WERI-Rb-1 (cell line): Measurements from ENCODE around the gene HOOK2.

Source experiments
- DNase-seq: peaks from one replicate; pipeline ENCODE4 v3.0.0-alpha.2; 2020
- H3K27ac ChIP-seq: fragments of 250-450 bp; sonication (Bioruptor Pico); 2 replicates; pipeline ENCODE4 v1.5.1; 2020; ENCODE audit warnings: mild to moderate bottlenecking, moderate library complexity
- H3K27me3 ChIP-seq: fragments of 250-450 bp; sonication (Bioruptor Pico); 2 replicates; pipeline ENCODE4 v1.5.1; 2021; ENCODE audit warnings: mild to moderate bottlenecking, low read depth, moderate library complexity; ENCODE audit not compliant: insufficient read depth, severe bottlenecking
- H3K36me3 ChIP-seq: fragments of 250-450 bp; sonication (Bioruptor Pico); 2 replicates; pipeline ENCODE4 v1.5.1; 2020; ENCODE audit warnings: mild to moderate bottlenecking, moderate library complexity
- H3K4me3 ChIP-seq: 2 replicates; pipeline ENCODE4 v1.5.1; 2011; ENCODE audit warnings: low read depth, mild to moderate bottlenecking, control low read depth, low read length
- H3K9me3 ChIP-seq: fragments of 250-450 bp; sonication (Bioruptor Pico); 2 replicates; pipeline ENCODE4 v1.5.1; 2021; ENCODE audit warnings: mild to moderate bottlenecking, moderate library complexity; ENCODE audit not compliant: severe bottlenecking
- TF ChIP-seq, protein P1 (sequence below): IDR thresholded peaks from 2 replicates; pipeline ENCODE4 v1.5.1; 2011; ENCODE audit warnings: low read depth, mild to moderate bottlenecking, control low read depth, inconsistent platforms, low read length

Gene HOOK2

DNA sequence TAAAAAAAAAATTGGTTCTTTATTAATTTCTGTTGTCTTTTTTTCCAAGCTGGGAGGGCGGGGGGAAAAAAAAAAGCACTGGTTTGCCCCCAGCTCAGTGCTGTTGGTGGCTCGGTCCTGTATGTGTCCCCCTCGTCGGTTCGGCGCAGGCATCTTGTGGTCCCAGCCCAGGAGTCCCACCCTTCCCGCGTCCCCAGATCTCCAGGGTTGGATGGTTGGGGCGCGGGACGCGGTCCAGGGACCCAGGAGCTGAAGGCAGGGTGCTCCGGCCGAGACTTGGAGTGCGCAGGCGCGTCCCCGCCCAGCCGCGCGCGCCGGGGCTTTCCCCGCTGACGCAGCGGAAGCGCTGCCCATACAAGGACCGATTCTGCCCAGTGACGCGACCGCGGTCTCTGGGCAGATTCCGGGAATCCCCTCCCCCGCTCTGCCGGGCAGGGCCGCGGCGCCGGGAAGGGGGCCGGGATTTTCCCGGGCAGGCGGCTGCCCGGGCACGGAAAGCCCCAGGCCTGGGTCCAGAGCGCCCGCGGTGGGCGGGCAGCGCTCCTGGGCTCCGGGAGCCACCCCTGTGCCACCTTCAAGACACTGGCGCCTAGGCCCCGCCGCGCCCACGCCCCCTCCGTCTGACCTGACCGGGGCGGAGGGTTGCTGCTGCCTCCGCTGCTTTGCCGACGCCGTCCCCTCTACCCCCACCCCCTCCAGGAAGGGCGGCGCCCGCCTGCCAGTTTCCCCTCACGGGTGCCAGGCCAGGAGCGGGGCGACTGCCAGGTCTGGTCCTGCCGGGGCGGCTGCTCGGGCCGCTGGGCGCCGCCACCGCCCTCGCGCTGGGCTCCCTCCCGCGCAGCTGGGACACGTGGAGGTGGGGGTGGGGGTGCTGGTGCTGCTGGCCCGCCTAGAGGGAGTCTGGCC, 18.2 kb upstream of the HOOK2 start:
- Histone ChIP-seq H3K27ac (peak overlapping the region; percentile 83), H3K9me3 (no peaks in the 10 kb centered on the region), H3K36me3 (peaks cover 12% of the 10 kb centered on the region), H3K27me3 (no peaks in the 10 kb centered on the region), H3K4me3 (peak overlapping the region; percentile 81)
- TF ChIP-seq, protein P1, sequence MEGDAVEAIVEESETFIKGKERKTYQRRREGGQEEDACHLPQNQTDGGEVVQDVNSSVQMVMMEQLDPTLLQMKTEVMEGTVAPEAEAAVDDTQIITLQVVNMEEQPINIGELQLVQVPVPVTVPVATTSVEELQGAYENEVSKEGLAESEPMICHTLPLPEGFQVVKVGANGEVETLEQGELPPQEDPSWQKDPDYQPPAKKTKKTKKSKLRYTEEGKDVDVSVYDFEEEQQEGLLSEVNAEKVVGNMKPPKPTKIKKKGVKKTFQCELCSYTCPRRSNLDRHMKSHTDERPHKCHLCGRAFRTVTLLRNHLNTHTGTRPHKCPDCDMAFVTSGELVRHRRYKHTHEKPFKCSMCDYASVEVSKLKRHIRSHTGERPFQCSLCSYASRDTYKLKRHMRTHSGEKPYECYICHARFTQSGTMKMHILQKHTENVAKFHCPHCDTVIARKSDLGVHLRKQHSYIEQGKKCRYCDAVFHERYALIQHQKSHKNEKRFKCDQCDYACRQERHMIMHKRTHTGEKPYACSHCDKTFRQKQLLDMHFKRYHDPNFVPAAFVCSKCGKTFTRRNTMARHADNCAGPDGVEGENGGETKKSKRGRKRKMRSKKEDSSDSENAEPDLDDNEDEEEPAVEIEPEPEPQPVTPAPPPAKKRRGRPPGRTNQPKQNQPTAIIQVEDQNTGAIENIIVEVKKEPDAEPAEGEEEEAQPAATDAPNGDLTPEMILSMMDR: no peak
- peak; percentile 89 for DNase-seq

DNA sequence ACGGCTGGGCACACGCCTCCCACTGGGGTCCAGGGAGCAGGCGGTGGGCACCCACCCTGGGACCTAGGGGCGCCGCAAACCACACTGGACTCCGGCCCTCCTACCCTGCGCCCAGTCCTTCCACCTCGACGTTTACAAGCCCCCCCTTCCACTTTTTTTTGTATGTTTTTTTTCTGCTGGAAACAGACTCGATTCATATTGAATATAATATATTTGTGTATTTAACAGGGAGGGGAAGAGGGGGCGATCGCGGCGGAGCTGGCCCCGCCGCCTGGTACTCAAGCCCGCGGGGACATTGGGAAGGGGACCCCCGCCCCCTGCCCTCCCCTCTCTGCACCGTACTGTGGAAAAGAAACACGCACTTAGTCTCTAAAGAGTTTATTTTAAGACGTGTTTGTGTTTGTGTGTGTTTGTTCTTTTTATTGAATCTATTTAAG, 17.5 kb upstream of the HOOK2 start:
- no peak for DNase-seq
- H3K9me3 ChIP-seq: no peaks in the 10 kb centered on the region
- peaks cover 5% of the 10 kb centered on the region for H3K36me3 ChIP-seq
- no peaks in the 10 kb centered on the region for H3K27me3 ChIP-seq
- peak overlapping the region; percentile 81 for H3K4me3 ChIP-seq
- TF ChIP-seq, protein P1: no peak
- H3K27ac ChIP-seq: peak overlapping the region; percentile 83

DNA sequence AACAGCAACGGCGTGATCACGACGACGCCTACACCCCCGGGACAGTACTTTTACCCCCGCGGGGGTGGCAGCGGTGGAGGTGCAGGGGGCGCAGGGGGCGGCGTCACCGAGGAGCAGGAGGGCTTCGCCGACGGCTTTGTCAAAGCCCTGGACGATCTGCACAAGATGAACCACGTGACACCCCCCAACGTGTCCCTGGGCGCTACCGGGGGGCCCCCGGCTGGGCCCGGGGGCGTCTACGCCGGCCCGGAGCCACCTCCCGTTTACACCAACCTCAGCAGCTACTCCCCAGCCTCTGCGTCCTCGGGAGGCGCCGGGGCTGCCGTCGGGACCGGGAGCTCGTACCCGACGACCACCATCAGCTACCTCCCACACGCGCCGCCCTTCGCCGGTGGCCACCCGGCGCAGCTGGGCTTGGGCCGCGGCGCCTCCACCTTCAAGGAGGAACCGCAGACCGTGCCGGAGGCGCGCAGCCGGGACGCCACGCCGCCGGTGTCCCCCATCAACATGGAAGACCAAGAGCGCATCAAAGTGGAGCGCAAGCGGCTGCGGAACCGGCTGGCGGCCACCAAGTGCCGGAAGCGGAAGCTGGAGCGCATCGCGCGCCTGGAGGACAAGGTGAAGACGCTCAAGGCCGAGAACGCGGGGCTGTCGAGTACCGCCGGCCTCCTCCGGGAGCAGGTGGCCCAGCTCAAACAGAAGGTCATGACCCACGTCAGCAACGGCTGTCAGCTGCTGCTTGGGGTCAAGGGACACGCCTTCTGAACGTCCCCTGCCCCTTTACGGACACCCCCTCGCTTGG, 16.9 kb upstream of the HOOK2 start:
- TF ChIP-seq, protein P1: no peak
- peak; percentile 70 for DNase-seq
- Histone ChIP-seq H3K4me3 (peak overlapping the region; percentile 81), H3K9me3 (no peaks in the 10 kb centered on the region), H3K27me3 (no peaks in the 10 kb centered on the region), H3K27ac (peak overlapping the region; percentile 83), H3K36me3 (peaks cover 5% of the 10 kb centered on the region)

DNA sequence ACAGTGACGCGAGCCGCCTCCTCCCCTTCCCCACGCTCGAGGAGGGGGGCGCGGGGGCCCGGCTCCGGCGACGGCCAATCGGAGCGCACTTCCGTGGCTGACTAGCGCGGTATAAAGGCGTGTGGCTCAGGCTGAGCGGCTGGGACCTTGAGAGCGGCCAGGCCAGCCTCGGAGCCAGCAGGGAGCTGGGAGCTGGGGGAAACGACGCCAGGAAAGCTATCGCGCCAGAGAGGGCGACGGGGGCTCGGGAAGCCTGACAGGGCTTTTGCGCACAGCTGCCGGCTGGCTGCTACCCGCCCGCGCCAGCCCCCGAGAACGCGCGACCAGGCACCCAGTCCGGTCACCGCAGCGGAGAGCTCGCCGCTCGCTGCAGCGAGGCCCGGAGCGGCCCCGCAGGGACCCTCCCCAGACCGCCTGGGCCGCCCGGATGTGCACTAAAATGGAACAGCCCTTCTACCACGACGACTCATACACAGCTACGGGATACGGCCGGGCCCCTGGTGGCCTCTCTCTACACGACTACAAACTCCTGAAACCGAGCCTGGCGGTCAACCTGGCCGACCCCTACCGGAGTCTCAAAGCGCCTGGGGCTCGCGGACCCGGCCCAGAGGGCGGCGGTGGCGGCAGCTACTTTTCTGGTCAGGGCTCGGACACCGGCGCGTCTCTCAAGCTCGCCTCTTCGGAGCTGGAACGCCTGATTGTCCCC, 16.1 kb upstream of the HOOK2 start, which contains the start of gene JUNB:
Gene JUNB, plus strand, starts transcription at position 142 of the 706 bp plus-strand sequence. Its CDS starts 286 bp downstream, at position 428.
- Histone ChIP-seq H3K27me3 (no peaks in the 10 kb centered on the region), H3K36me3 (no peaks in the 10 kb centered on the region; the same call in 1 of the 2 replicates), H3K9me3 (no peaks in the 10 kb centered on the region), H3K4me3 (peak within 1 kb of the TSS; percentile 81), H3K27ac (peak within 1 kb of the TSS; percentile 96)
- TF ChIP-seq, protein P1: no peak
- peak; percentile 95 for DNase-seq

DNA sequence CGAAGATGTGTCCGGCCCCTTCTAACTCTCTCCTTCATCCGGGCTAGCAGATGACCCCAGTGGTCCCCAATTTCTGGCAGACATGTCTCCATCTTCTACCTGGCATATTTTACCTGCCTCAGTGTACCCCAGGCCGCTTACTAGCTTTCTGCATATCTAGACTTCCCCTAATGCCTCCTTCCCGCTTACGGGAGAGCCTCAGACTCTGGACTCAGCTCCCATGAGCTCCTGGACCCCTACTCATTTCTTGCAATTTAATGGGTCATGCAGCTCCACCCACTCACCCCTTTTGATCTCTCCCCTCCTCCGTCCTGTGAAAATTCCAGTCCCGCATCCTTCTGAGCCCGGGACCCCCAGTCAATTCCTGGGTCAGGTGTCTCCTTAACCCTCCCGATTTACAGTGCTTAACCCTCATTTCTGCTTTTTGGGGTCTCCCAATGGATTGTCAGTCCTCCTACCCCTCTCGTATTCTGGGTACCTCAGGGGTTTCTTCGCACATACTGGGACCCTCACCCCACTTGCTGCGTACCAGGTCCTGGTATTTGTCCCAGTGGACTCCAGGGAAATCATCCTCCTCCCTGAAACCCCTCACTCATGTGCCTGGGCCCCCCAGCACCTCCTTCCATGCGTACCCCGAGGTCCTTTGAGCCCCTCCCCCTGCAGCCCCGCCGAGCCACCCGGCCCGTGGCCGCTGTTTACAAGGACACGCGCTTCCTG, 15.4 kb upstream of the HOOK2 start:
- H3K27me3 ChIP-seq: no peaks in the 10 kb centered on the region
- DNase-seq: no peak
- peak overlapping the region; percentile 96 for H3K27ac ChIP-seq
- no peaks in the 10 kb centered on the region for H3K36me3 ChIP-seq
- TF ChIP-seq, protein P1: no peak
- no peaks in the 10 kb centered on the region for H3K9me3 ChIP-seq
- peak overlapping the region; percentile 81 for H3K4me3 ChIP-seq
